HG03060 (cell line): ENCODE measurements around the gene TFCP2L1.
"Not testable (repeated sequence)": the region's sequence is repeated elsewhere in the genome, so short reads cannot be mapped to it uniquely, and the experiment has no call there.

Experiments used
- ATAC-seq: cut with Tn5 transposase; IDR thresholded peaks from one replicate; pipeline ENCODE4 v1.9.1; 2021; ENCODE audit warnings: low read depth, moderate number of reproducible peaks; ENCODE audit not compliant: unreplicated experiment

TFCP2L1 gene

DNA sequence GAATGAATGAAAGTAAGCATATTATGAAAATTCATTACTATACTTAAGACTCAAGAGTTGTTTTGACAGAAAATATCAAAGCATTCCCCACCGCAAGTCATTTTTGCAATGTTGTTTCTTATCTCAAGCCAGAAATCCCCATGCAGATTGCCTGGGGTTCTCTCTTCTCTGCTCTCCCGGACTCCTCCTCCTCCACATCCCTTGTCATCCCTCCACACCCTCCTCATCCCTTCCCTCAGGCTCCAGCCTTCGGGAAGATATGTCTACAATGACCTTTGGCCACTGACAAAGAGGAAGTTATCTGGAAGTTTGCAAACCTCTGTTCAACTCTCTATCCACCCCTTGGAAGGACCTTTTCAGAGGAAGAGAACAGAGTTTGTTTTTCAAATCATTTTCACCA is 11.9 kb downstream of the TFCP2L1 start:
- no peak for ATAC-seq

DNA sequence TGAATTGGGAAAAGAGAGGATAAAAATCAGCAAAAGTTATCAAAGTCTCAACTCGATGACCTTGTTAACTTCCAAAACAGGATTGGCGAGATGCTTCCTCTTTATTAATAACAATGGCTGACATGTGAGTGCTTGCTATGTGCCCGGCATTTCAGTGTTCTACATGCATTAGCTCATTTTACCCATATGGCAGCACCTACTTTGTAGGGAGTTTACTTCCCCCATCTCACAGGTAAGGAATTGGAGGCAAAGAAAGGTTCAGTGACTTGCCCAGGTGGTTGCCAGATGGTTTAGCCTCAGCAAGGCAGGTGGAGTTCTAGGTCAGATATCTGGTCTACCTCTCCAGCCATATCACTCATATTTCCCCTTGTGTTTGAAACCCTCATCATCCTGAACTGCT is 12.4 kb downstream of the TFCP2L1 start:
- no peak for ATAC-seq

DNA sequence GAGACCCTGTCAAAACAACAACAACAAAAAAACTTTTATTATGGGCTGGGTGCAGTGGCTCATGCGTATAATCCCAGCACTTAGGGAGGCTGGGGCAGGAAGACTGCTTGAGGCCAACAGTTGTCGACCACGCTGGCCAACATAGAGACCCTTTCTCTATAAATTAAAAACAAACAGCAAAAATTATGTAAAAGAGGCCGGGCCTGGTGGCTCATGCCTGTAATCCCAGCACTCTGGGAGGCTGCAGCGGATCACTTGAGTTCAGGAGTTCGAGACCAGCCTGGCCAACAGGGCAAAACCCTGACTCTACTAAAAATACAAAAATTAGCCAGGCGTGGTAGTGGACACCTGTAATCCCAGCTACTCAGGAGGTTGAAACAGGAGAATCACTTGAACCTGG is 15.6 kb downstream of the TFCP2L1 start:
- not testable (repeated sequence) for ATAC-seq

DNA sequence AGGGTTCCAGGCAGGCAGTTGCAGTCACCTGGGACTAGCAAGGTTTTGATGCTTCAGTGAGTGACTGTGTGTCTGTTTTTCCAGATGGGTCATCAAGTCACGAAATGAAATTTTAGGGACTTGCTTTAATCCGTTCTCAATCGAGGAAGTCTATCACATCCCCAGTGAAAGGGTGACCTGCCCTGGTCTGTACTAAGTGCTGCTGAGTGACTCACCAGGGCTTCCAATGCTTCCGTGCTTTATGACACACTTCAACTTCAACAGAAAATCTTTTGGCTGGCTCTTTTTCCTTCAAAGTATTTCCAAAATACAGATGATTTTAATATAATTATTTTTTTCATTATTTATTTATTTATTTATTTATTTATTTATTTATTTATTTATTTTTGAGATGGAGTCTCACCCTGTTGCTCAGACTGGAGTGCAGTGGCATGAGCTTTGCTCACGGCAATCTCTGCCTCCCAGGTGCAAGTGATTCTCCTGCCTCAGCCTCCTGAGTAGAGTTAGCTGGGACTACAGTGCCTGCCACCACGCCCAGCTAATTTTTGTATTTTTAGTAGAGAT is 18.4 kb downstream of the TFCP2L1 start:
- no peak for ATAC-seq

DNA sequence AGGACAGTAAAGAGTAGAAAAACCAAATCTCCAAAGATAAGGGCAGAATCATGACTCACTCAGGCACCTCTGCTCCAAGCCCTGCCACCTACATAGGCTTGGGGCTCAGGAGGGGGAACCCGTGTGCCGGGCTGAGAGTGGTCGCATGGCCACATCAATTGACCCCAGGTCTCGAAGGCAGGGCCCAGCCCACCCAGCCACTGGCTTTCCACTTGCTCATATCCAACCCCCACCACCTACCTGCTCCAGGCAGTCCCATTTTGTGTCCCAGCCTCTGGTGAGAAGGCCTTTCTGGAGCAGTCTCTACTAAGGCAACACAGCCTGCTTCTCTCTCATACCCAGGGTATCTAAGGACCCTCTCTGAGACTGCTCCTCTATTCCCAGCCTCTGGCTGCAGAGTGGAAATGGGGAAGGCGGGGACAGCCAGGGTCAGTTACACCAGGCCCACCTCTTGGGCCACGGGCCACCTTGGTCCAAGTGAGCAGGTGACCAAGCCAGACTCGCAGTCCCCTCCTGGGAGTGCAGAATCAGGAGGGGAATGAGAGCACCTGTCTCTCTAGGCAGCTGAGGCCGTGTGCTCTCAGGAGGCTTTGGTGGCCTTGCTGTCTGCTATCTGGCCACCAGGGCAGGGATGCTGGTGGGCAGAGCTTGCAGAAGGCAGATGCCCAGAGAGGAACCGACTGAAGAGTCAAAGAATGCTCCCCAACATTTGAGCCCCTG is 20.8 kb downstream of the TFCP2L1 start:
- ATAC-seq = no peak

DNA sequence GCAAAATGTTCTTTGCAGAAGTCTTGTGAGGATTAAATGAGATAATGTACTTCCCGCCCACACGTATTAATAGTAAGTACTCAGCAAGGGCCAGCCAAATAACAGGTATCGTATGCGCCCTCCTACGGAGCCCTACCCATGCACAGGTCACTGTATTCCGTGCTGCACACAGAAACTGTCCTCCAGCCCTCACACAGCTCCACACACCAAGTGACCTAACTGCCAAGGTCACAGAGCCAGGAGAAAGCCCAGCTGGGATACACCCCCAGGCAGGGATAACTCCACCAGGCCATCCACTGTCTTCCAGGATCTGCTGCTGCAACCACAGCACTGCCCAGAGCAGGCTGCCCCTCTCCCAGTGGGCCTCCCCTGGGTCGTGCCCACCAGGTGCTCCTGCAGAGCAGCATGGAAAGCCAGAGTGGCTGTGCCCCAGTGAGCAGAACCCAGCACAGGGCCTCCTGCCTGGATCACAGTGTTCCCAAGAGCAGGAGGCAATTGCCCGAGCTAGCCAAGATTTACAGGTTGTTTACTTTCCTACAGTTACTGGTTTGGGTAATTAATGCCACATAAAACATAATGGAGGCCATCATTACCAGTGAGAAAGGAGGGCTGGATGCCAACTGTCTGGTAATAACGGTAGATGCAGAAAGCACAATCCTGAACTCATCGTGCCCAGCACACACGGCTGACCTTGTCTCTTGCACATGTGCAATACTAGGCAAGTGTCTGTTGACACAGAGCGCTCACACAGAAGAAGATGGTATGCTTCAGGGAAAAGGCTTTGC is 24.4 kb downstream of the TFCP2L1 start:
- ATAC-seq = no peak

DNA sequence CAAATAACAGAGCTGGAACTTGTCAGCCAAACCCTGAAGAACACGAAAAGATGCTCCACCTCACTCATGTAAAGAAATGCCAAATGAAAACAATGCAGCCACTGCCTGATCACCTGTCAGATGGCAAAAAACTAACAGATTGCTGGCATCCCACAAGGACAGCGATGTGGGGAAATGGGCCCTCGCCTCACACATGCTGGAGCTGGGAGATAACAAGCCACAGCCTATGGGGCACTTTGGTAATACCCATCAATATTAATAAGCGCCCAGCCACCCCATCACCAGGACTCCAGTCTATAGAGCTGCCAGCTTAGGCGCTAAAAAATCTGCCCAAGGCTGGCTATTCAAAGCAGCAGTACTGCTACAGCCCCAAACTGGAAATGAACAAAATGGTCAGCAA is 27.0 kb downstream of the TFCP2L1 start:
- no peak for ATAC-seq

DNA sequence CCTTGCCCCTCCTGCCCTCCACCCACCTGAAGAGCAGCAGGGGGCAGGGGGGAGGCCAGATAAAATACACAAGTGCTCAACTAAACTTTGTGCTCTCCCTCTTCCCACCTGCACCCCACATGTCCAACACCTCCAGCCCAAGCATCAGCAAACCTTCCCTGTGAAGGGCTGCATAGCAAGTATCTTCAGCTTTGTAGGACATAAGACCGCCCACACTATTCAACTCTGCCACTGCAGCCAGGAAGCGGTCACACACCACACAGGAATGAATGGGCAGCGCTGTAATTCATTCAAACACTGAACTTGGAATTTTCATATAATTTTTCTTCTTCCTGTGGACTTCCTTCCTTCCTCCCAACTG is 27.5 kb downstream of the TFCP2L1 start:
- no peak for ATAC-seq

DNA sequence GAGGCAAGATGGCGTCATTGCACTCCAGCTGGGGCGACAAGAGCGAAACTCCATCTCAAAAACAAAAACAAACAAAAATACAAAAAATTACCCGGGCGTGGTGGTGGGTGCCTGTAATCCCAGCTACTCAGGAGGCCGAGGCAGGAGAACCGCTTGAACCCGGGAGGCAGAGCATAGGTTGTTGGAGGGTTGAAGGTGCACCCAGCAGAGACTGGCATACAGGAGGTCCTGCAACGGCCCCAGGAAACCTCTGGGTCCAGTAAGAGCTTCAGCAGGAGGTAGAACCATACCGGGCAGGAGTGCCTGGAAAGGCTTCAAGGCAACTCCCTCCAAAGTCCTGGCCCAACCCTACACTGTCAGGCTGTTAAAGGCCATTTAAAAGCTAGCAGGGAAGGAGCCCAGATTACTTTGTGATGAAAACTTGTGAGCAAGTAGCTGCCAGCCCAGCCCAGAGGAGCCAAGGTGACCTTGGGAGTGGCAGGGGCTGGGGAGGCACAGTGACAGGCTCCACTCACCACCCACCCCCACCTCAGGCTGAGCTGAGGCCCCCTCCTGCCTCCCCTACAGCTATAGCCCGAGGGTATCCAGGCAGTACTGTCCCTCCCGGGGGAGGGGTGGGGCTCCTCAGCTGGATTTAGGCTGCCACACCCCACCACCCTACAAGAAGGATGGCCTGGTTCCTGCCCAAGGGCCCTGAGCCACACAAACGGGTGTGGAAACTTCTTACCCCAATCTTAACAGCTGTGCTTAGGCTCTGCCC is 28.1 kb downstream of the TFCP2L1 start:
- no peak for ATAC-seq

DNA sequence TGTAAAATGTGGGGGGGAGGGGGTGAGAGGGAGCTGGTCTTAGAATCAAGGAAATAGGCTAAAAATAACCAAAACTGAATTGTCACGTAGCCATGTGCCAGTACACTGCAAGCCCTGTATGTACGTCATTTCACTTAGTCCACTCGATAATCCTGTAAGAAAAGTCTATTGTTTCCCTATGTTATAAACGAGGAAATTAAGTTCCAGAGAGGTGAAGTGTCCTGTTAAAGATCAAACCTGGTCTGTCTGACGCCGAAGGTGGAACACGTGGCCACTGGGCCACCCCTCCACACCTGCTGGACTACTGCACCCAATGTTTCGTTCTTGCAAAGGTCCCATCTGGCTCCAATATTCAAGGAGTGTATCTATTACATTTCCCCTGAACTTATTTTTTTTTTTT is 29.6 kb downstream of the TFCP2L1 start:
- no peak for ATAC-seq

DNA sequence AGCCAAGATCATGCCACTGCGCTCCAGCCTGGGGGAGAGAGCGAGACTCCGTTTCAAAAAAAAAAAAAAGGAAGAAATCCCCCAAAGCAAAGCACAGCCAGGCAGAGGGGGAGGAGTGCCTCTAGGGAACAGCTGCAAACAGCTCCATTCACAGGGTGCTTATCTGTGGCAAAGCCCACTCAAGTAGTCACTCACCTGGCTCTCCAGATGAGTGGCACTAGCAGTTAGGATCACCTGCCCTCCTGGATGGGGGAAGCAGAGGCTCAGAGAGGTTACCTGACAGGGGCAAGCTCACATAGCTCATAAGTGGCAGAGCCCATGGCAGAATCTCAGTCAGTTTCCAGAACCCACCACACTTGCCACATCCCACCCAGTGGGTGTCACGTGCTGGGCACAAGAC is 30.3 kb downstream of the TFCP2L1 start:
- no peak for ATAC-seq

DNA sequence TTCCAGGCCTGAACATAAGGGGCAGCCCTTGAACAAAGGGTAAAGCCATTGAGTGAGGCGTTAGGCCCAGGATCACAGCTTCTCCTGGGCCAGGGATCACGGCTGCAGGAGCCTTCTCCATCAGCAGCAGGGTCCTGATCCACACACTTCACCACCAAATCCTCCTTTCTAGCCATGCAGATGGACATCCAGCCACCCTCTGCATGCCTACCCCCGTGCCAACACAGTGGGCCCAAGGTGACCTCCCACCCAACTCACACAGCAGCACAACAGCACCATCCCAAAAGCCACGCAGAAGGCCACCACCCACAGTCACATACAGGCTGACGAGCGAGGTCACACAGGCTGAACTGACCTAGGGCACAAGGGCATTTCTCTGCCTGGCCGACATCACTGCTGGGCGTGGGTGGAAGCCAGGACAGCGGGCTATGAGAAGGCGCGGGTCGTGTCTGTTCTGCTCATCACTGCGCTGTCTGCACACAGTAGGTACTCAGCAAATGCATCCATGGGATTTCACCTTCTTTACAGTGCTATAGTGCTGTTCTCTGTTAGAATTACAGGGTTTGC is 31.2 kb downstream of the TFCP2L1 start:
- no peak for ATAC-seq

DNA sequence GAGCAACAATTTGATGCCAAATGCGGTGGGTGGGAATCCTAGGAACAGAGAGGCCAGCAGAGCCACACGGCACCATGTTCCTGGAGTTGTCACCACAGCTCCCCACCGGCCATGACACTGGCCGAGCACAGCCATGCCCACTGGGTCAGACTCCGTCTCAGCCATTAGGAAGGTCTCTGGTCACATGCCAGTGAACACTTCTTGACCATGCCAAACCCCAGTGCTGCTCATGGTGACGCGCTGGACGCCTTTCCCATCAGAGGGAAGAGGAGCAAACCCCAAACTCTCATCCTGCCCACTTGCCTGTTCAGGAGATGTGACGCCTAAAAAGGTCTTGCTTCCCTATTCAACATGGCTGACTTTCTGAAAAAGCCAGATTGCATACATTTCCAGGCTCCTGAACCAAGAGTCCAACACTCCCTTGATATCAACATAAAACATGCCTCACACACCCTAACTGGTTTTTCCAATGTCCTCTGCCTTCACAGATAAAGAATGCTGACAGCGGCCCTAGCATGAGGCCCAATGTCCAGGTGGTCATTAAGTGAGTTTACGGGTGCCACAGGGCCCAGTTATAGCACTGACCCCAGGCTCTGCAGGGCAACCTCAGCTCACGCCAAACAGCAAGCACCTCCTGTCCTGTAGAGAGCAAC is 31.9 kb downstream of the TFCP2L1 start:
- no peak for ATAC-seq

DNA sequence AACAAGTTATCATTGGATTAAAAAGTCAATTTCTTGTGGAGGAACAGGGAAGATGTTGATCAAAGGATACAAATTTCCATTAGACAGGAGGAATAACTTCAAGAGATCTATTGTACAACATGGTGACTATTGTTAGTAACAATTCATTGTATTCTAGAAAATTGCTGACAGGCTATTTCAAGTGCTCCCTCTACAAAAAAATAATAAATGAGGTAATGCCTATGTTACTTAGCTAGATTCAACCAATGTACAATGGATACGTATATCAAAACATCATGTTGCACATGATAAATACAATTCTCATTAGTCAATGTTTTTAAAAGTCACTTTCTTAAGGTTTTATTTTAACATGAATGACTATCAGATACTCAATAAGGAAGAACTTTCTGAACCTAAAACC is 33.5 kb downstream of the TFCP2L1 start:
- ATAC-seq = no peak

DNA sequence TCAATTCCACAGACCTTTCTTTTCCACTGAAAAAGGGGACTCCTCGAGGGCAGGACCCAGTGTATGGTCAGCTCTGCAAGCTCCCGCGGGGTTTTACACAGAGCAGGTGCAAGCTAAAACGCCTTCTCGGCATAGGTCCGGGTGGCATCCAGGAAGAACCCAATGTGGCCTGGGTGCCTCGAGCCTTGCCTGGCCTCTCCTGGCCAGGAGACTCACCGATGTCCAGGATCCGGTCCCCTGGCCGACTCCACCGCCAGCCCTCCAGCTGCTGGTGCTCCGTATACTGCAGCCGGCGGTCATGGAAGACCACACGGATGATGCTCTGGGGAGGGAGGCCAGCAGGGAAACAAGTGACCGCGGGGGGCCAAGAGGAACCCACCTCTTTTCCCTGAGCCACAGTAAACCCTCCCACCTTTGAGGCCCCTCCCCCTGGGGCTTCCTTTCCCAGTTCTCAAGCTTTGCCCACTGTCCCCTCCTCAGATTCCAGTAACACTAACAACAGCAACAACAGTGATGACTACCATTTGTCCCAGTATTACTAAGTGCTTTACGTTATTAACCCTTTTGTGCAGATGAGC is 36.1 kb downstream of the TFCP2L1 start:
- ATAC-seq = no peak

DNA sequence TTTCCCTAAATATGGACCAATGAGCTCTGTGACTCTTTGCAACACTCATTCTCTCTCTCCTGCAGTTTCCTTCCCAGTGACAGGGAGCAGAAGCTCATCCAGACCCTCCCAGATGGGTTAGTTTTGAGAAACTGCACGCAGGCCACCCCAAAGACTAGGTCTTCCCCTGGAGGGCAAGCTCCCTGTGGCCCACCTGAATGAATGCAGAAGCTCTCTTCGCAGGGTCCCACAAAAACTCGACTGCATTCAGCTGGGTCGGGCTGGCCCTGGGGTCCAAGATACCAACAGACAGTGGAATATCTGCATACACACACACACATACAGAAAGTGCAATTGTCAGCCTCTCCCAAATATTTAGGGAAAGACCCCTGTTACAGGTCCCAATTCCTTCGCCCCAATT is 37.0 kb downstream of the TFCP2L1 start:
- ATAC-seq = no peak

DNA sequence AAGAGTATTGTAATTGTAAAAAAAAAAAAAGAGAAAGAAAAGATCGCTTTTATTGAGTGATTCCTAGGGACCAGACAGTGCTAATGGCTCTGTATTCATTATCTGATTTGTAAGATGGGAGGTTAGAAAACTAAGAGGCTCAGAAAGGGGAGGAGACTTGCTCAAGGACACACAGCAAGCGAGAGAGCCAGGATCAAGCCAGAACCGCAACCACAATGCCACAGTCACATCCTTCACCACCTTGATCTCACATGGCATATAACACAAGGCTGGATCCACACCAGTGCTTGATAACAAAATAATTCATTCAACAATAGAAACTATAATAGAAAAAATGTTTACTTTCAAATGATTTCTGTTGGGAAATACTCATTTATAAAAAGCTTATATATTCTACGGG is 37.5 kb downstream of the TFCP2L1 start:
- ATAC-seq = no peak

DNA sequence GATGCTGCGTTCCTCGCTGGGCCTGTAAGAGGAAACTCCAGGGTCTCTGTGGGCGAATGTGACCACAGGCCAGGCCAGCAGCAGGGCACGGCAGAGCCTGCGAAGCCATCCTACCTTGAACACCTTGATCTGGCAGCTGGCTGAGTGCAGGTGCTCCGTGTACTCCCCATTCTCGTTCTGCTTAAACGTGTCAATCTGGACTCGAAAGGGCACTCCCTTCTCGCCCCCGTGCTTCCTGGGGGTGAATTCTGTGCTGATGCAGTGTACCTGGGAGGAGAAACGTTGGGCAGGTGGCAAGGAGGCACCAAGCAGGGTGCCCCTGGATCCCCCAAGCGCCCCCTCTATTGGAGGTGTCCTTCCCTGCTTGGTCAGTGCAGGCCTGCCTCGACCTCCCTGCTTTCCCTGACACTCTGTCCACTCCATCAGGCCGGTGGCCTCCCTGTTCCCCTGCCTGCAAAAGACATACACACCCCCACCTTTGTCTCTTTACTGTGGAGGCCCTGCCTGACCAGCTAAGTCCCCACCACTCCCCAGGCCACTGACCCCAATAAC is 38.2 kb downstream of the TFCP2L1 start:
- ATAC-seq = no peak

DNA sequence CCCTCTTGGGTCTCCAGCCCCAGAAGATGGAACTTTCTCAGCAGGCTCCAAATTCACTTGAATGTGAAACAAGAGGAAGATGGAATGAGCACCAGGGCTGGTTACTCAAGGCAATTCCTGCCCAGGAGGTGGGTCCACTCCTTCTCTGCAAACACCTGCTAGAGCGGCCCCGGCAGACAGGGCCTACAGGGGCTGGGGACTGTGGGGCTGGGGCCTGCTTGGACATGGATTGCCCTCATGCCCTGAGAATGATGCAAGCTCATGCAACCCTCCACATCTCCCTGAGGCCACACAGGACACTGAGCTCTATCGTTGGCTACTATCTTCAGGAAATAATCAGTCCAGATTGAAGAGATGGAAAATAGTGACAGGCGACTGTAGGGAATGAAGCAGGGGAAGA is 39.1 kb downstream of the TFCP2L1 start:
- no peak for ATAC-seq
